HepG2 (cell line): ENCODE measurements around the gene RASL10B. TPM values are rescaled to one million over a fixed set of nuclear protein-coding genes. Genes with fewer than 3 reads are reported as not detected.

Experiments
- AGO1 ChIP-seq: fragments of 200-400 bp; formaldehyde crosslinking; IDR thresholded peaks from 2 replicates; pipeline ENCODE4 v1.6.1; 2017; ENCODE audit warnings: mild to moderate bottlenecking, low read depth, low read length, moderate library complexity; ENCODE audit not compliant: poor library complexity, severe bottlenecking
- CCAR2 ChIP-seq: fragments of 200-400 bp; formaldehyde crosslinking; optimal IDR thresholded peaks from 2 replicates; pipeline ENCODE3; 2018; ENCODE audit warnings: low read depth, mild to moderate bottlenecking, low read length, moderate library complexity
- FOXA3 ChIP-seq: IDR thresholded peaks from 2 replicates; pipeline ENCODE4 v1.6.1; 2016; ENCODE audit warnings: missing genetic modification reagents, missing compliant biosample characterization
- FOXJ3 ChIP-seq: sonication (generic); formaldehyde crosslinking; IDR thresholded peaks from 2 replicates; pipeline ENCODE4 v1.4.0; 2020; ENCODE audit warnings: missing genetic modification reagents, mild to moderate bottlenecking, borderline replicate concordance
- HMG20A ChIP-seq: IDR thresholded peaks from 2 replicates; pipeline ENCODE4 v1.6.1; 2016; ENCODE audit warnings: borderline replicate concordance
- RBM22 ChIP-seq: fragments of 200-400 bp; formaldehyde crosslinking; optimal IDR thresholded peaks from 2 replicates; pipeline ENCODE3; 2017; ENCODE audit warnings: mild to moderate bottlenecking, low read length, moderate library complexity
- SIN3A ChIP-seq: IDR thresholded peaks from 2 replicates; pipeline ENCODE4 v1.6.1; 2011; ENCODE audit warnings: low read depth, mild to moderate bottlenecking, control low read depth, low read length, borderline replicate concordance
- SP4 ChIP-seq: sonication (generic); formaldehyde crosslinking; IDR thresholded peaks from 2 replicates; pipeline ENCODE4 v1.8.1; 2023; ENCODE audit warnings: mild to moderate bottlenecking, missing genetic modification reagents
- TBX3 ChIP-seq: fragments of 450-650 bp; IDR thresholded peaks from 2 replicates; pipeline ENCODE4 v1.6.1; 2017; ENCODE audit warnings: antibody characterized with exemption, mild to moderate bottlenecking, inconsistent platforms, borderline replicate concordance
- ZFX ChIP-seq: sonication (generic); formaldehyde crosslinking; IDR thresholded peaks from 2 replicates; pipeline ENCODE4 v1.4.0; 2020; ENCODE audit warnings: mild to moderate bottlenecking, low read depth, missing genetic modification reagents, moderate library complexity
- ZNF230 ChIP-seq: sonication (generic); formaldehyde crosslinking; IDR thresholded peaks from 2 replicates; pipeline ENCODE4 v1.4.0; 2020; ENCODE audit warnings: mild to moderate bottlenecking, missing genetic modification reagents
- ZNF430 ChIP-seq: sonication (generic); formaldehyde crosslinking; IDR thresholded peaks from 2 replicates; pipeline ENCODE4 v1.9.0; 2021; ENCODE audit warnings: mild to moderate bottlenecking, missing genetic modification reagents
- ZNF468 ChIP-seq: sonication (generic); formaldehyde crosslinking; IDR thresholded peaks from 2 replicates; pipeline ENCODE4 v1.8.0; 2022; ENCODE audit warnings: mild to moderate bottlenecking, moderate library complexity, missing genetic modification reagents
- ZNF781 ChIP-seq: sonication (generic); formaldehyde crosslinking; IDR thresholded peaks from 2 replicates; pipeline ENCODE4 v1.5.1; 2020; ENCODE audit warnings: borderline replicate concordance, mild to moderate bottlenecking, missing genetic modification reagents; ENCODE audit errors: not compliant biosample characterization
- polyA plus RNA-seq, 8 experiments: library from polyadenylated mRNA; depleted of rRNA in 3 of 8; stranded (reverse) in 7 of 8; unstranded in 1 of 8; fragments of >200 nt; fragmentation: Illumina TruSeq in 4 of 8; extraction: Trizol in 4 of 8; gene quantifications; 2 replicates each; pipeline versions ENCODE4 v1.2.1 to v1.2.3, GENCODE V29; 2011 to 2016; ENCODE audit warnings: low read depth in 4 of 8, missing spikeins in 1 of 8, mixed read lengths in 1 of 8; ENCODE audit not compliant: insufficient read depth in 1 of 8
- total RNA-seq, 5 experiments: library from RNA; depleted of rRNA; stranded (reverse); fragments of >200 nt; fragmentation: Illumina TruSeq; extraction: Trizol; gene quantifications; 2 replicates each; pipeline ENCODE4 v1.2.3, GENCODE V29; 2016; ENCODE audit warnings: low read depth in 1 of 5
- TF ChIP-seq, protein P1 (sequence below): fragments of 450-650 bp; IDR thresholded peaks from 2 replicates; pipeline ENCODE4 v1.6.1; 2017; ENCODE audit warnings: mild to moderate bottlenecking
- TF ChIP-seq, protein P2 (sequence below): IDR thresholded peaks from 2 replicates; pipeline ENCODE4 v1.6.1; 2016; ENCODE audit warnings: missing biosample characterization, missing genetic modification reagents, low read depth
- TF ChIP-seq, protein P3 (sequence below): IDR thresholded peaks from 2 replicates; pipeline ENCODE4 v1.4.0; 2020; ENCODE audit warnings: mild to moderate bottlenecking, missing genetic modification reagents
- TF ChIP-seq, protein P4 (sequence below): IDR thresholded peaks from 2 replicates; pipeline ENCODE4 v1.6.1; 2016; ENCODE audit warnings: missing compliant biosample characterization, missing genetic modification reagents, borderline replicate concordance

RASL10B gene
- total and polyA plus RNA-seq, 2 of the 13 experiments (the other 11 are each of a cell fraction or from before 2014, with no cell fraction given) = 8.8 to 11.0 TPM

DNA sequence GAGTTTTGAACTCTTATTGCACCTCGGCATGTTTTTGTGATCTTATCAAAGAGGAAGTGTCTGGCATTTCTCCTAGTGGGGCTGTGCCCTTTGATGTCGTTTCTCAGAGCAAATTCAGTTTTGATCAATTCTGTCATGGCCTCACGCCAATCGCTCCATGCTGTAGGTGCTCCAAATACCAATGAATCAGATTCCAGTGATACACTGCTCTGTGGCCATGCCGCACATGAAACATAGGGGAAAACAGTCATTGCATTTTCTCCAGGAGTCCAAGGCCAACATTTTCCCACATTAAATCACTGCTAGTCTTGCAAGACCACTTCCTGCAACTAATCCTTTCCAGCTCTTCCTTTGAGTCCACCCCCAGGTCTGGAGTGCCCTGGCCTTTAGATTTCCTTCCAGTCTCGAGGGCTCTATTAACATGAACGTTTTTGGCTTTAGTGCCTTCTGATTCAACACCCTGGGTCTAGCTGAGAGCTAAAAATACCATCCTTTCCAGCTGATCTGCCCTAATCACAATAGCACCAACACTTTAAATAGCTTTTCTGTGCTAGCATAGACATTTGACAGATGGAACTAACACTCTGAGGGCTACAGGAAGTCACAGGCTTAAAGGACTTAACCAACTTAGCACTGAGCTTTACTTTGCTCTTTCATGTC lies 18.2 kb upstream of the RASL10B start (continued):
- no peak for TF ChIP-seq FOXJ3 (CRISPR knock-in tag)
- no peak for TF ChIP-seq AGO1
- no peak for TF ChIP-seq ZFX (CRISPR knock-in tag)
- no peak for TF ChIP-seq ZNF230 (CRISPR knock-in tag)
- TF ChIP-seq SIN3A = no peak
- TF ChIP-seq, protein P1, sequence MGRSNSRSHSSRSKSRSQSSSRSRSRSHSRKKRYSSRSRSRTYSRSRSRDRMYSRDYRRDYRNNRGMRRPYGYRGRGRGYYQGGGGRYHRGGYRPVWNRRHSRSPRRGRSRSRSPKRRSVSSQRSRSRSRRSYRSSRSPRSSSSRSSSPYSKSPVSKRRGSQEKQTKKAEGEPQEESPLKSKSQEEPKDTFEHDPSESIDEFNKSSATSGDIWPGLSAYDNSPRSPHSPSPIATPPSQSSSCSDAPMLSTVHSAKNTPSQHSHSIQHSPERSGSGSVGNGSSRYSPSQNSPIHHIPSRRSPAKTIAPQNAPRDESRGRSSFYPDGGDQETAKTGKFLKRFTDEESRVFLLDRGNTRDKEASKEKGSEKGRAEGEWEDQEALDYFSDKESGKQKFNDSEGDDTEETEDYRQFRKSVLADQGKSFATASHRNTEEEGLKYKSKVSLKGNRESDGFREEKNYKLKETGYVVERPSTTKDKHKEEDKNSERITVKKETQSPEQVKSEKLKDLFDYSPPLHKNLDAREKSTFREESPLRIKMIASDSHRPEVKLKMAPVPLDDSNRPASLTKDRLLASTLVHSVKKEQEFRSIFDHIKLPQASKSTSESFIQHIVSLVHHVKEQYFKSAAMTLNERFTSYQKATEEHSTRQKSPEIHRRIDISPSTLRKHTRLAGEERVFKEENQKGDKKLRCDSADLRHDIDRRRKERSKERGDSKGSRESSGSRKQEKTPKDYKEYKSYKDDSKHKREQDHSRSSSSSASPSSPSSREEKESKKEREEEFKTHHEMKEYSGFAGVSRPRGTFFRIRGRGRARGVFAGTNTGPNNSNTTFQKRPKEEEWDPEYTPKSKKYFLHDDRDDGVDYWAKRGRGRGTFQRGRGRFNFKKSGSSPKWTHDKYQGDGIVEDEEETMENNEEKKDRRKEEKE = no peak
- no peak for TF ChIP-seq ZNF781 (CRISPR knock-in tag)
- no peak for TF ChIP-seq RBM22
- no peak for TF ChIP-seq ZNF468
- TF ChIP-seq ZNF430 (CRISPR knock-in tag) = no peak
- TF ChIP-seq FOXA3 = peak; percentile 26; the same call in 1 of the 2 replicates
- no peak for TF ChIP-seq SP4
- TF ChIP-seq, protein P2, sequence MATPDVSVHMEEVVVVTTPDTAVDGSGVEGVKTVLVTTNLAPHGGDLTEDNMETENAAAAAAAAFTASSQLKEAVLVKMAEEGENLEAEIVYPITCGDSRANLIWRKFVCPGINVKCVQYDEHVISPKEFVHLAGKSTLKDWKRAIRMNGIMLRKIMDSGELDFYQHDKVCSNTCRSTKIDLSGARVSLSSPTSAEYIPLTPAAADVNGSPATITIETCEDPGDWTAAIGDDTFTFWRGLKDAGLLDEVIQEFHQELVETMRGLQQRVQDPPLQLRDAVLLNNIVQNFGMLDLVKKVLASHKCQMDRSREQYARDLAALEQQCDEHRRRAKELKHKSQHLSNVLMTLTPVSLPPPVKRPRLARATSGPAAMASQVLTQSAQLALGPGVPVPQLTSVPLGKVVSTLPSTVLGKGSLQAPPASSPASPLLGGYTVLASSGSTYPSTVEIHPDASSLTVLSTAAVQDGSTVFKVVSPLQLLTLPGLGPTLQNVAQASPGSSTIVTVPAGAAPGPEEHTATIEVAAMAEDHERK (CRISPR knock-in tag) = no peak
- TF ChIP-seq CCAR2 = no peak
- TF ChIP-seq HMG20A = peak; percentile 50; the same call in 1 of the 2 replicates
- TF ChIP-seq, protein P3, sequence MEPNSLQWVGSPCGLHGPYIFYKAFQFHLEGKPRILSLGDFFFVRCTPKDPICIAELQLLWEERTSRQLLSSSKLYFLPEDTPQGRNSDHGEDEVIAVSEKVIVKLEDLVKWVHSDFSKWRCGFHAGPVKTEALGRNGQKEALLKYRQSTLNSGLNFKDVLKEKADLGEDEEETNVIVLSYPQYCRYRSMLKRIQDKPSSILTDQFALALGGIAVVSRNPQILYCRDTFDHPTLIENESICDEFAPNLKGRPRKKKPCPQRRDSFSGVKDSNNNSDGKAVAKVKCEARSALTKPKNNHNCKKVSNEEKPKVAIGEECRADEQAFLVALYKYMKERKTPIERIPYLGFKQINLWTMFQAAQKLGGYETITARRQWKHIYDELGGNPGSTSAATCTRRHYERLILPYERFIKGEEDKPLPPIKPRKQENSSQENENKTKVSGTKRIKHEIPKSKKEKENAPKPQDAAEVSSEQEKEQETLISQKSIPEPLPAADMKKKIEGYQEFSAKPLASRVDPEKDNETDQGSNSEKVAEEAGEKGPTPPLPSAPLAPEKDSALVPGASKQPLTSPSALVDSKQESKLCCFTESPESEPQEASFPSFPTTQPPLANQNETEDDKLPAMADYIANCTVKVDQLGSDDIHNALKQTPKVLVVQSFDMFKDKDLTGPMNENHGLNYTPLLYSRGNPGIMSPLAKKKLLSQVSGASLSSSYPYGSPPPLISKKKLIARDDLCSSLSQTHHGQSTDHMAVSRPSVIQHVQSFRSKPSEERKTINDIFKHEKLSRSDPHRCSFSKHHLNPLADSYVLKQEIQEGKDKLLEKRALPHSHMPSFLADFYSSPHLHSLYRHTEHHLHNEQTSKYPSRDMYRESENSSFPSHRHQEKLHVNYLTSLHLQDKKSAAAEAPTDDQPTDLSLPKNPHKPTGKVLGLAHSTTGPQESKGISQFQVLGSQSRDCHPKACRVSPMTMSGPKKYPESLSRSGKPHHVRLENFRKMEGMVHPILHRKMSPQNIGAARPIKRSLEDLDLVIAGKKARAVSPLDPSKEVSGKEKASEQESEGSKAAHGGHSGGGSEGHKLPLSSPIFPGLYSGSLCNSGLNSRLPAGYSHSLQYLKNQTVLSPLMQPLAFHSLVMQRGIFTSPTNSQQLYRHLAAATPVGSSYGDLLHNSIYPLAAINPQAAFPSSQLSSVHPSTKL (CRISPR knock-in tag) = peak; percentile 80
- TF ChIP-seq, protein P4, sequence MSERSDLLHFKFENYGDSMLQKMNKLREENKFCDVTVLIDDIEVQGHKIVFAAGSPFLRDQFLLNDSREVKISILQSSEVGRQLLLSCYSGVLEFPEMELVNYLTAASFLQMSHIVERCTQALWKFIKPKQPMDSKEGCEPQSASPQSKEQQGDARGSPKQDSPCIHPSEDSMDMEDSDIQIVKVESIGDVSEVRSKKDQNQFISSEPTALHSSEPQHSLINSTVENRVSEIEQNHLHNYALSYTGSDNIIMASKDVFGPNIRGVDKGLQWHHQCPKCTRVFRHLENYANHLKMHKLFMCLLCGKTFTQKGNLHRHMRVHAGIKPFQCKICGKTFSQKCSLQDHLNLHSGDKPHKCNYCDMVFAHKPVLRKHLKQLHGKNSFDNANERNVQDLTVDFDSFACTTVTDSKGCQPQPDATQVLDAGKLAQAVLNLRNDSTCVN (CRISPR knock-in tag) = no peak
- no peak for TF ChIP-seq TBX3
